Esophagus muscularis mucosa (tissue), 4 donors: ENCODE results near the gene ATP1A2.

Experiments
- CTCF ChIP-seq, 3 experiments: fragments of 200-600 bp in 2 of 3; fragments of 450-650 bp in 1 of 3; sonication (generic) in 2 of 3; IDR thresholded peaks; one replicate each; pipeline ENCODE4 v1.5.1; 2017 to 2019; ENCODE audit warnings: antibody characterized with exemption in 3 of 3, mild to moderate bottlenecking in 2 of 3, moderate library complexity in 1 of 3
- EP300 ChIP-seq: sonication (generic); formaldehyde crosslinking; IDR thresholded peaks from one replicate; pipeline ENCODE4 v1.6.1; 2017; ENCODE audit warnings: antibody characterized with exemption
- POLR2A ChIP-seq: fragments of 450-650 bp; IDR thresholded peaks from one replicate; pipeline ENCODE4 v1.6.1; 2017; ENCODE audit warnings: antibody characterized with exemption, moderate library complexity, mild to moderate bottlenecking, low read depth
- POLR2AphosphoS5 ChIP-seq, 2 donors: sonication (generic); formaldehyde crosslinking; IDR thresholded peaks; one replicate each; pipeline ENCODE4 v1.6.1; 2017; ENCODE audit warnings: antibody characterized with exemption in 2 of 2

GRCh38 chr1:160136926-160137200, 21.3 kb downstream of the ATP1A2 start:
- TF ChIP-seq POLR2AphosphoS5 (IDR thresholded peaks at IDR 0.05) (no peak), CTCF (IDR thresholded peaks at IDR 0.05) (no peak), POLR2A (no peak), EP300 (no peak)
